Endothelial cell of umbilical vein (primary cell): ENCODE measurements around the gene CDKN1A. TPM values are rescaled to one million over a fixed set of nuclear protein-coding genes. Genes with fewer than 3 reads are reported as not detected.

Source experiments
- BruUV-seq: library from RNA; stranded (reverse); fragments of 400-500 nt; replicated peaks from 2 replicates; lab custom pipeline; 2021; lab: Mats Ljungman, UMichigan
- CTCF ChIA-PET: fragments of 300-600, 350-600 bp; sonication (Branson Sonifier 250); formaldehyde crosslinking; loops from one replicate; lab custom pipeline; 2021; ENCODE audit warnings: antibody characterized with exemption, inconsistent platforms; lab: Charles Lee
- POLR2A ChIA-PET: fragments of 300-600, 350-600 bp; sonication (Branson Sonifier 250); formaldehyde crosslinking; loops from one replicate; lab custom pipeline; 2021; ENCODE audit warnings: antibody characterized with exemption, inconsistent platforms; lab: Charles Lee
- DNase-seq: peaks from one replicate; pipeline ENCODE4 v3.0.0-alpha.2; 2011; ENCODE audit warnings: low read depth, low spot score
- FAIRE-seq: peaks from 2 replicates; lab custom pipeline; 2011; peaks lifted over from hg19 to GRCh38; lab: Jason Lieb, UNC
- H2AFZ ChIP-seq: 2 replicates; pipeline ENCODE4 v1.6.0; 2012; ENCODE audit warnings: low read depth, low read length, control low read depth, inconsistent platforms
- H3K27ac ChIP-seq: 2 replicates; pipeline ENCODE4 v1.5.1; 2011; ENCODE audit warnings: low read depth, mild to moderate bottlenecking, control low read depth, low read length, moderate library complexity; ENCODE audit not compliant: insufficient read depth
- H3K27me3 ChIP-seq, 2 experiments: 2 replicates each; pipeline versions ENCODE4 v1.6.0 to v1.6.1; 2011; ENCODE audit warnings: low read length in 2 of 2, mixed read lengths in 1 of 2; ENCODE audit not compliant: control insufficient read depth in 2 of 2, insufficient read depth in 2 of 2
- H3K36me3 ChIP-seq, 2 experiments: 2 replicates in 1 of 2; 3 replicates in 1 of 2; pipeline ENCODE4 v1.5.1; 2011; ENCODE audit warnings: low read length in 2 of 2, mild to moderate bottlenecking in 1 of 2, moderate library complexity in 1 of 2; ENCODE audit not compliant: control insufficient read depth in 2 of 2, insufficient read depth in 2 of 2; ENCODE audit errors: extremely low read depth in 1 of 2
- H3K4me1 ChIP-seq: 3 replicates; pipeline ENCODE4 v1.5.1; 2011; ENCODE audit warnings: mild to moderate bottlenecking, low read length; ENCODE audit not compliant: control insufficient read depth, insufficient read depth; ENCODE audit errors: extremely low read depth
- H3K4me2 ChIP-seq: 2 replicates; pipeline ENCODE4 v1.6.1; 2011; ENCODE audit warnings: low read length, control low read depth, mixed read lengths; ENCODE audit not compliant: insufficient read depth
- H3K4me3 ChIP-seq, 3 experiments: fragments of 200-600 bp in 1 of 3; sonication (generic), shearing (Covaris generic) in 1 of 3; replicated peaks in 1 of 3; 2 replicates each; pipeline ENCODE4 v1.5.1; 2011 to 2016; ENCODE audit warnings: control low read depth in 3 of 3, low read length in 3 of 3, mild to moderate bottlenecking in 2 of 3, inconsistent platforms in 1 of 3, low read depth in 1 of 3, moderate library complexity in 1 of 3; ENCODE audit not compliant: insufficient read depth in 1 of 3
- H3K79me2 ChIP-seq: 2 replicates; pipeline ENCODE4 v1.6.0; 2012; ENCODE audit warnings: low read length, inconsistent platforms; ENCODE audit not compliant: control insufficient read depth, insufficient read depth
- H3K9ac ChIP-seq: replicated peaks from 2 replicates; pipeline ENCODE3; 2011; ENCODE audit warnings: low read length, control low read depth; ENCODE audit not compliant: insufficient read depth; ENCODE audit errors: extremely low read depth
- H3K9me1 ChIP-seq: replicated peaks from 3 replicates; pipeline ENCODE4 v1.6.0; 2011; ENCODE audit warnings: mild to moderate bottlenecking, low read length; ENCODE audit not compliant: control insufficient read depth, insufficient read depth; ENCODE audit errors: extremely low read depth
- H3K9me3 ChIP-seq: replicated peaks from 2 replicates; pipeline ENCODE4 v1.5.1; 2012; ENCODE audit warnings: low read length, inconsistent platforms; ENCODE audit not compliant: control insufficient read depth, insufficient read depth
- H4K20me1 ChIP-seq: replicated peaks from 2 replicates; pipeline ENCODE3; 2011; ENCODE audit warnings: mild to moderate bottlenecking, low read length; ENCODE audit not compliant: control insufficient read depth, insufficient read depth; ENCODE audit errors: extremely low read depth
- EZH2 ChIP-seq: IDR thresholded peaks from 2 replicates; pipeline ENCODE4 v1.6.1; 2012; ENCODE audit warnings: borderline replicate concordance, low read depth, mild to moderate bottlenecking, moderate library complexity, low read length, inconsistent platforms; ENCODE audit not compliant: severe bottlenecking
- FOS ChIP-seq: IDR thresholded peaks from 2 replicates; pipeline ENCODE4 v1.6.1; 2011; ENCODE audit warnings: mild to moderate bottlenecking, low read length, moderate library complexity, borderline replicate concordance; ENCODE audit not compliant: insufficient read depth
- GATA2 ChIP-seq: IDR thresholded peaks from 2 replicates; pipeline ENCODE4 v1.7.0; 2011; ENCODE audit warnings: low read depth, mild to moderate bottlenecking, moderate library complexity, mixed read lengths, low read length; ENCODE audit not compliant: insufficient read length, insufficient read depth
- JUN ChIP-seq: IDR thresholded peaks from 2 replicates; pipeline ENCODE4 v1.6.1; 2011; ENCODE audit warnings: borderline replicate concordance, low read depth; ENCODE audit not compliant: insufficient read length, insufficient read depth
- MYC ChIP-seq: IDR thresholded peaks from one replicate; pipeline ENCODE4 v1.6.1; 2011; ENCODE audit warnings: mild to moderate bottlenecking, low read depth, low read length
- POLR2A ChIP-seq: IDR thresholded peaks from 2 replicates; pipeline ENCODE4 v1.6.1; 2012; ENCODE audit warnings: low read depth, mild to moderate bottlenecking, control low read depth, low read length
- POLR2AphosphoS5 ChIP-seq: IDR thresholded peaks from 2 replicates; pipeline ENCODE4 v1.6.1; 2012; ENCODE audit warnings: low read depth, mild to moderate bottlenecking, control low read depth, low read length, moderate library complexity; ENCODE audit not compliant: insufficient read depth
- dilution Hi-C: fragments of 300-500 bp; cut with MboI; formaldehyde crosslinking; loops from one replicate; pipeline ENCODE4 v1.15.0; 2019; ENCODE audit warnings: low sequenced_read_pairs; ENCODE audit not compliant: extremely low pct_ligation_motif_present
- intact Hi-C: fragments of 100-400 bp; cut with micrococcal nuclease; formaldehyde crosslinking; loops from one replicate; pipeline ENCODE4 v1.10.0; 2022
- polyA plus RNA-seq, 4 experiments: library from polyadenylated mRNA; depleted of rRNA in 3 of 4; stranded (reverse) in 3 of 4; unstranded in 1 of 4; fragments of >200 nt; gene quantifications; 2 replicates each; pipeline versions ENCODE4 v1.2.1 to v1.2.3, GENCODE V29; 2011 to 2012; ENCODE audit warnings: missing spikeins in 1 of 4
- total RNA-seq: library from RNA; stranded (reverse); gene quantifications from 2 replicates; pipeline ENCODE4 v1.2.3, GENCODE V29; 2021
- TF ChIP-seq, protein P1 (sequence below): IDR thresholded peaks from 2 replicates; pipeline ENCODE4 v1.6.1; 2011; ENCODE audit not compliant: insufficient read depth, insufficient read length
- TF ChIP-seq, protein P2 (sequence below), 2 donors: IDR thresholded peaks; 1 replicate in 1 of 2; 2 replicates in 1 of 2; pipeline ENCODE4 v1.5.1; 2011; ENCODE audit warnings: low read length in 2 of 2, mild to moderate bottlenecking in 2 of 2, moderate library complexity in 2 of 2, control low read depth in 1 of 2, inconsistent platforms in 1 of 2, low read depth in 1 of 2; ENCODE audit not compliant: insufficient read depth in 1 of 2; ENCODE audit errors: extremely low read depth in 1 of 2

Gene CDKN1A
- total and polyA plus RNA-seq, 2 donors (not counting 3 experiments of a cell fraction or from before 2014, with no cell fraction given), result 170 to 238 TPM

DNA sequence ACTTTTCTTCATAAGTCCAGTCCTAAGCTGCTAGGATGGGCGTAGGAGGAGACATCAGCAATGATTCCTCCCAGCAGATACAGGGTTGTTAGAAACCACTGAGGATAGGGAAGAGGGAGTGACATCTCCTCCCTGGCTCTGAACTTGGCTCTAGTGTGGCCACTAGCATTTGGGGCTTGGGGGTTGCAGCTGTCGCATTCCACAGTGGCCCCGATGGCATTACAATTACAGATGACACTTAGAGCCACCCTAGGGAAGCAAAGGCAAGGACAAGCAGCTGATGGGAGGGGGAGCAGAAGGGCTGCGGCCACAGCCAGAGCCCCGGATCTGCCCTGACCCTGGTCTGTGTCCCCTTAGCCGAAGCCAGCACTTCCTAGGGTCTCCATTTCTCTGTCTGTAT, 9.5 kb upstream of the CDKN1A start:
- TF ChIP-seq POLR2AphosphoS5 (no peak), POLR2A (no peak), JUN (no peak), FOS (no peak), EZH2 (no peak), GATA2 (no peak), MYC (no peak)
- TF ChIP-seq, protein P1, sequence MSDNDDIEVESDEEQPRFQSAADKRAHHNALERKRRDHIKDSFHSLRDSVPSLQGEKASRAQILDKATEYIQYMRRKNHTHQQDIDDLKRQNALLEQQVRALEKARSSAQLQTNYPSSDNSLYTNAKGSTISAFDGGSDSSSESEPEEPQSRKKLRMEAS, result no peak
- TF ChIP-seq, protein P2, sequence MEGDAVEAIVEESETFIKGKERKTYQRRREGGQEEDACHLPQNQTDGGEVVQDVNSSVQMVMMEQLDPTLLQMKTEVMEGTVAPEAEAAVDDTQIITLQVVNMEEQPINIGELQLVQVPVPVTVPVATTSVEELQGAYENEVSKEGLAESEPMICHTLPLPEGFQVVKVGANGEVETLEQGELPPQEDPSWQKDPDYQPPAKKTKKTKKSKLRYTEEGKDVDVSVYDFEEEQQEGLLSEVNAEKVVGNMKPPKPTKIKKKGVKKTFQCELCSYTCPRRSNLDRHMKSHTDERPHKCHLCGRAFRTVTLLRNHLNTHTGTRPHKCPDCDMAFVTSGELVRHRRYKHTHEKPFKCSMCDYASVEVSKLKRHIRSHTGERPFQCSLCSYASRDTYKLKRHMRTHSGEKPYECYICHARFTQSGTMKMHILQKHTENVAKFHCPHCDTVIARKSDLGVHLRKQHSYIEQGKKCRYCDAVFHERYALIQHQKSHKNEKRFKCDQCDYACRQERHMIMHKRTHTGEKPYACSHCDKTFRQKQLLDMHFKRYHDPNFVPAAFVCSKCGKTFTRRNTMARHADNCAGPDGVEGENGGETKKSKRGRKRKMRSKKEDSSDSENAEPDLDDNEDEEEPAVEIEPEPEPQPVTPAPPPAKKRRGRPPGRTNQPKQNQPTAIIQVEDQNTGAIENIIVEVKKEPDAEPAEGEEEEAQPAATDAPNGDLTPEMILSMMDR (IDR thresholded peaks at IDR 0.05; ENCODE audit: extremely low read depth in 1 of 2, insufficient read depth in 1 of 2, low read depth in 1 of 2, low read length in 2 of 2), result no peak
- no peak for FAIRE-seq
- Histone ChIP-seq H3K27me3 (no peaks in the 10 kb centered on the region), H3K79me2 (no peaks in the 10 kb centered on the region), H4K20me1 (no peaks in the 10 kb centered on the region), H3K36me3 (no peaks in the 10 kb centered on the region), H3K4me3 (no peak overlapping the region), H3K9ac (no peak overlapping the region), H3K27ac (no peak overlapping the region), H2AFZ (no peak overlapping the region), H3K9me3 (no peaks in the 10 kb centered on the region), H3K4me2 (no peak overlapping the region), H3K4me1 (no peaks in the 10 kb centered on the region), H3K9me1 (no peaks in the 10 kb centered on the region)
- ChIA-PET POLR2A (no interaction called here), CTCF (interaction anchor here (1.0 kb wide), 1 partner anchor 8 kb away, joined by 3 read pairs; no protein-coding TSS in a partner anchor)
- no TSS peak for BruUV-seq
- intact Hi-C loops (no loop called here), dilution Hi-C loops (no loop called here)
- DNase-seq, result no peak
